ENCODE data around the gene PTEN. TPM values are rescaled to one million over a fixed set of nuclear protein-coding genes. Genes with fewer than 3 reads are reported as not detected.

Gene PTEN
- total RNA-seq, 1 donor from 2014 or later, result 64.9 TPM

DNA sequence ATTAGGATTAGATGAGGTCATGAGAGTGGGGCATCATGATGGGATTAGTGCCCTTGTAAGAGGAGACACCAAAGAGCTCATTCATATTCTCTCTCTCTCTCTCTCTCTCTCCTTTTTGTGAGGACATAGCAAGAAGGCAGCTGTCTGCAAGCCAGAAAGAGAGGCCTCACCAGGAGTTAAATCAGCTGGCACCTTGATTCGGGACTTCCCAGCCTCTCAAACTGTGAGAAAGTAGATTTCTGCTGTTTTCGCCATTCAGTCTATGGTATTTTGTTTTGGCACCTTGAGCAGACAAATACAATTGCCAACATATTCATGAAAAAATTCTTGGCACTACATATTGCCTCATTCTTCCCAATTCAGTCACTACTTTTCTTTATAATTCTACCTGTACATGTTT lies 24.8 kb upstream of the PTEN start:
- TF ChIP-seq, protein P1, sequence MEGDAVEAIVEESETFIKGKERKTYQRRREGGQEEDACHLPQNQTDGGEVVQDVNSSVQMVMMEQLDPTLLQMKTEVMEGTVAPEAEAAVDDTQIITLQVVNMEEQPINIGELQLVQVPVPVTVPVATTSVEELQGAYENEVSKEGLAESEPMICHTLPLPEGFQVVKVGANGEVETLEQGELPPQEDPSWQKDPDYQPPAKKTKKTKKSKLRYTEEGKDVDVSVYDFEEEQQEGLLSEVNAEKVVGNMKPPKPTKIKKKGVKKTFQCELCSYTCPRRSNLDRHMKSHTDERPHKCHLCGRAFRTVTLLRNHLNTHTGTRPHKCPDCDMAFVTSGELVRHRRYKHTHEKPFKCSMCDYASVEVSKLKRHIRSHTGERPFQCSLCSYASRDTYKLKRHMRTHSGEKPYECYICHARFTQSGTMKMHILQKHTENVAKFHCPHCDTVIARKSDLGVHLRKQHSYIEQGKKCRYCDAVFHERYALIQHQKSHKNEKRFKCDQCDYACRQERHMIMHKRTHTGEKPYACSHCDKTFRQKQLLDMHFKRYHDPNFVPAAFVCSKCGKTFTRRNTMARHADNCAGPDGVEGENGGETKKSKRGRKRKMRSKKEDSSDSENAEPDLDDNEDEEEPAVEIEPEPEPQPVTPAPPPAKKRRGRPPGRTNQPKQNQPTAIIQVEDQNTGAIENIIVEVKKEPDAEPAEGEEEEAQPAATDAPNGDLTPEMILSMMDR (IDR thresholded peaks at IDR 0.05), result no peak
- TF ChIP-seq EZH2 (IDR thresholded peaks at IDR 0.05) (no peak), EZH2phosphoT487 (IDR thresholded peaks at IDR 0.05) (no peak)
- Histone ChIP-seq H3K27ac (no peak overlapping the region), H4K20me1 (ENCODE audit: low read depth) (no peaks in the 10 kb centered on the region), H3K79me2 (ENCODE audit: low read depth) (no peaks in the 10 kb centered on the region), H3K9ac (no peak overlapping the region), H3K27me3 (no peaks in the 10 kb centered on the region), H3K36me3 (no peaks in the 10 kb centered on the region), H3K9me3 (ENCODE audit: low read depth) (no peaks in the 10 kb centered on the region), H3K4me1 (peaks cover 5% of the 10 kb centered on the region), H3F3A (ENCODE audit: low read depth) (no peaks in the 10 kb centered on the region), H3K4me2 (no peak overlapping the region), H3K4me3 (no peak overlapping the region), H2AFZ (replicated peaks) (no peak overlapping the region)
- H3K4me1 Mint-ChIP-seq, result peaks cover 3% of the 10 kb centered on the region
- no peaks in the 10 kb centered on the region for H3K9me3 Mint-ChIP-seq
- peak; percentile 7 for DNase-seq (ENCODE audit: low spot score)
- H3K4me3 Mint-ChIP-seq, result no peak overlapping the region
- H3K36me3 Mint-ChIP-seq, result no peaks in the 10 kb centered on the region
- no peak overlapping the region for H3K27ac Mint-ChIP-seq
- no peaks in the 10 kb centered on the region for H3K27me3 Mint-ChIP-seq (ENCODE audit: insufficient read depth, low read depth)

DNA sequence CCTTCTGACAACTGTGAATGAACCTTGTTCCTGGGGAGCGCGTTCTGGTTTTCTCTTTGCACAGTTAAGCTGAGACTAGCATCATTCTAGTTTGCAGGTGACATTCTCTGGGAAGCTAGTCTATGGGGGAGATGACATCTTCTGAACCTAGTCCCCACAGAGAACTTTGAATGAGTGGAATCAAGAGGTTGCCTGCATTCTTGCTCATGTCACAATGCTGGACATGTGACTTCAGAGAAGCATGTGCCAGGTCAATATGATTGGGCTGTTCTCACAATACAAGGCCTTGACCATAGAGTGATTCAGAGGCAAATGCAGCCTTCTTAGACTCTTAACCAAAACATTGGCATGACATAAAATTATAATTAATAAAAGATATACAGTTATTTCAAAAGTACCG lies 22.2 kb upstream of the PTEN start:
- Mint-ChIP-seq H3K9me3 (no peaks in the 10 kb centered on the region), H3K4me1 (peaks cover 3% of the 10 kb centered on the region), H3K36me3 (no peaks in the 10 kb centered on the region), H3K27me3 (ENCODE audit: insufficient read depth, low read depth) (no peaks in the 10 kb centered on the region), H3K27ac (no peak overlapping the region), H3K4me3 (no peak overlapping the region)
- no peaks in the 10 kb centered on the region for H3K79me2 ChIP-seq (ENCODE audit: low read depth)
- H3K36me3 ChIP-seq, result no peaks in the 10 kb centered on the region
- no peak for TF ChIP-seq EZH2 (IDR thresholded peaks at IDR 0.05)
- TF ChIP-seq, protein P1 (IDR thresholded peaks at IDR 0.05), result no peak
- TF ChIP-seq EZH2phosphoT487 (IDR thresholded peaks at IDR 0.05), result no peak
- H4K20me1 ChIP-seq (ENCODE audit: low read depth), result no peaks in the 10 kb centered on the region
- peaks cover 5% of the 10 kb centered on the region for H3K4me1 ChIP-seq
- no peak overlapping the region for H3K27ac ChIP-seq
- H2AFZ ChIP-seq (replicated peaks), result no peak overlapping the region
- no peaks in the 10 kb centered on the region for H3K27me3 ChIP-seq
- no peak overlapping the region for H3K4me2 ChIP-seq
- H3F3A ChIP-seq (ENCODE audit: low read depth), result no peaks in the 10 kb centered on the region
- no peaks in the 10 kb centered on the region for H3K9me3 ChIP-seq (ENCODE audit: low read depth)
- H3K4me3 ChIP-seq, result no peak overlapping the region
- no peak for DNase-seq (ENCODE audit: low spot score)
- H3K9ac ChIP-seq, result no peak overlapping the region

DNA sequence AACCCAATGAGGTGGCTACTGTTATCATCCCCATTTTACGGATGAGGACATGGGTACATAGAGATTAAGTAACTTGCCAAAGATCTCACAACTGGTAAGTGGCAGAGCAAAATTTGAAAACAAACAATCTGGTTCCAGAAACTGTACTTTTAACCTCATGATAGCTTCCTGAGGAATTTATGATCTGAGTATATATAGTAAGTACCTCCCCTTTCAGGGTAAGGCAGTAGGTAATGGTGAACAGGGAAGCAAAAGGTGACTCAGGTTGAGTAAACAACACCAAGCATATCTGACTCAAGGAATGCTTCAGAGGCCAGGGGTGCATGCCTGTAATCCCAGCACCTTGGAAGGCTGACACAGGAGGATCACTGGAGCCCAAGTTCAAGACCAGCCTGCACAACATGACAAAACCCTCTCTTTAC lies 21.2 kb upstream of the PTEN start:
- no peaks in the 10 kb centered on the region for H3K36me3 Mint-ChIP-seq
- no peak overlapping the region for H2AFZ ChIP-seq (replicated peaks)
- H3K27ac Mint-ChIP-seq, result no peak overlapping the region

More for the DNA sequence above, 21.2 kb upstream of the PTEN start:
- Histone ChIP-seq H4K20me1 (ENCODE audit: low read depth) (no peaks in the 10 kb centered on the region), H3K79me2 (ENCODE audit: low read depth) (no peaks in the 10 kb centered on the region), H3K9ac (no peak overlapping the region), H3K4me1 (peaks cover 5% of the 10 kb centered on the region), H3K27me3 (no peaks in the 10 kb centered on the region), H3K36me3 (no peaks in the 10 kb centered on the region), H3K4me3 (no peak overlapping the region), H3K4me2 (no peak overlapping the region), H3K27ac (no peak overlapping the region), H3F3A (ENCODE audit: low read depth) (no peaks in the 10 kb centered on the region), H3K9me3 (ENCODE audit: low read depth) (no peaks in the 10 kb centered on the region)
- no peak for DNase-seq (ENCODE audit: low spot score)
- no peaks in the 10 kb centered on the region for H3K9me3 Mint-ChIP-seq
- no peaks in the 10 kb centered on the region for H3K27me3 Mint-ChIP-seq (ENCODE audit: insufficient read depth, low read depth)
- H3K4me3 Mint-ChIP-seq, result no peak overlapping the region
- TF ChIP-seq EZH2phosphoT487 (IDR thresholded peaks at IDR 0.05), result no peak
- no peak for TF ChIP-seq EZH2 (IDR thresholded peaks at IDR 0.05)
- TF ChIP-seq, protein P1 (IDR thresholded peaks at IDR 0.05), result no peak
- H3K4me1 Mint-ChIP-seq, result peaks cover 3% of the 10 kb centered on the region
